WTC11 (cell line): ENCODE measurements around the gene AKNAD1. TPM values are rescaled to one million over a fixed set of nuclear protein-coding genes. Genes with fewer than 3 reads are reported as not detected.

Experiments
- ATAC-seq: fragments of 200-7000 bp; cut with Tn5 transposase; 2 replicates; pipeline ENCODE4 v1.10.0; 2021; ENCODE audit warnings: mild to moderate bottlenecking, moderate library complexity
- CTCF ChIA-PET: fragments of 300-600 bp; sonication (Branson Sonifier 250); formaldehyde crosslinking; loops from one replicate; lab custom pipeline; 2021; ENCODE audit warnings: antibody characterized with exemption; lab: Charles Lee
- POLR2A ChIA-PET: fragments of 350-600 bp; sonication (Branson Sonifier 250); formaldehyde crosslinking; loops from one replicate; lab custom pipeline; 2021; ENCODE audit warnings: antibody characterized with exemption; lab: Charles Lee
- DNase-seq: peaks from one replicate; pipeline ENCODE4 v3.0.0; 2021; ENCODE audit warnings: low spot score
- H3K27ac Mint-ChIP-seq: 2 replicates; pipeline ENCODE4 v1.8.0; 2021; ENCODE audit warnings: mixed read lengths
- H3K27me3 Mint-ChIP-seq: 2 replicates; pipeline ENCODE4 v1.8.0; 2021; ENCODE audit warnings: low read depth, mild to moderate bottlenecking, moderate library complexity, mixed read lengths
- H3K36me3 Mint-ChIP-seq: 2 replicates; pipeline ENCODE4 v1.8.0; 2021; ENCODE audit warnings: mixed read lengths
- H3K4me1 Mint-ChIP-seq: 2 replicates; pipeline ENCODE4 v1.8.0; 2022; ENCODE audit warnings: mixed read lengths
- H3K4me3 Mint-ChIP-seq: 2 replicates; pipeline ENCODE4 v1.8.0; 2021; ENCODE audit warnings: mild to moderate bottlenecking, moderate library complexity, mixed read lengths
- H3K9me3 Mint-ChIP-seq: 2 replicates; pipeline ENCODE4 v1.8.0; 2021; ENCODE audit warnings: mixed read lengths
- CREB1 ChIP-seq: sonication (generic); formaldehyde crosslinking; IDR thresholded peaks from 2 replicates; pipeline ENCODE4 v1.8.0; 2023; ENCODE audit warnings: mild to moderate bottlenecking, missing genetic modification reagents
- CREM ChIP-seq: sonication (generic); formaldehyde crosslinking; IDR thresholded peaks from 2 replicates; pipeline ENCODE4 v1.8.1; 2022; ENCODE audit warnings: mild to moderate bottlenecking, missing genetic modification reagents, moderate library complexity
- ELF4 ChIP-seq: sonication (generic); formaldehyde crosslinking; IDR thresholded peaks from 2 replicates; pipeline ENCODE4 v1.8.1; 2022; ENCODE audit warnings: low read depth, mild to moderate bottlenecking, moderate library complexity, missing genetic modification reagents
- FOXK1 ChIP-seq: sonication (generic); formaldehyde crosslinking; IDR thresholded peaks from 2 replicates; pipeline ENCODE4 v1.8.0; 2022; ENCODE audit warnings: mild to moderate bottlenecking, moderate library complexity, missing genetic modification reagents
- FOXP1 ChIP-seq: sonication (generic); formaldehyde crosslinking; IDR thresholded peaks from 2 replicates; pipeline ENCODE4 v1.8.0; 2022; ENCODE audit warnings: missing genetic modification reagents, mild to moderate bottlenecking, moderate library complexity, borderline replicate concordance
- JUN ChIP-seq: sonication (generic); formaldehyde crosslinking; IDR thresholded peaks from 2 replicates; pipeline ENCODE4 v1.8.0; 2023; ENCODE audit warnings: mild to moderate bottlenecking, missing genetic modification reagents
- MYBL2 ChIP-seq: sonication (generic); formaldehyde crosslinking; IDR thresholded peaks from 2 replicates; pipeline ENCODE4 v1.8.1; 2023; ENCODE audit warnings: mild to moderate bottlenecking, moderate library complexity, missing genetic modification reagents
- PRRX2 ChIP-seq: fragments of 250-450 bp; sonication (Bioruptor Pico); IDR thresholded peaks from 2 replicates; pipeline ENCODE4 v1.8.0; 2021; ENCODE audit warnings: mild to moderate bottlenecking
- RELA ChIP-seq: sonication (generic); formaldehyde crosslinking; IDR thresholded peaks from 2 replicates; pipeline ENCODE4 v1.8.1; 2022; ENCODE audit warnings: missing genetic modification reagents, mild to moderate bottlenecking, borderline replicate concordance
- RORB ChIP-seq: fragments of 250-450 bp; sonication (Bioruptor Pico); IDR thresholded peaks from 2 replicates; pipeline ENCODE4 v1.9.0; 2021; ENCODE audit warnings: mild to moderate bottlenecking
- SOX15 ChIP-seq: fragments of 250-450 bp; sonication (Bioruptor Pico); IDR thresholded peaks from 2 replicates; pipeline ENCODE4 v1.9.0; 2021; ENCODE audit warnings: mild to moderate bottlenecking
- SP1 ChIP-seq: sonication (generic); formaldehyde crosslinking; conservative IDR thresholded peaks from 2 replicates; pipeline ENCODE4 v1.8.1; 2022; ENCODE audit warnings: missing genetic modification reagents
- TEAD1 ChIP-seq: sonication (generic); formaldehyde crosslinking; IDR thresholded peaks from 2 replicates; pipeline ENCODE4 v1.8.0; 2022; ENCODE audit warnings: mild to moderate bottlenecking, missing genetic modification reagents
- ZBTB21 ChIP-seq: sonication (generic); formaldehyde crosslinking; IDR thresholded peaks from 2 replicates; pipeline ENCODE4 v1.8.1; 2023; ENCODE audit warnings: mild to moderate bottlenecking, missing genetic modification reagents, borderline replicate concordance
- ZNF416 ChIP-seq: fragments of 250-450 bp; sonication (Bioruptor Pico); IDR thresholded peaks from 2 replicates; pipeline ENCODE4 v1.9.0; 2021; ENCODE audit warnings: mild to moderate bottlenecking, inconsistent platforms
- total RNA-seq: library from RNA; stranded (reverse); gene quantifications from 3 replicates; pipeline ENCODE4 v1.2.3, GENCODE V29; 2021
- TF ChIP-seq, protein P1 (sequence below): sonication (generic); formaldehyde crosslinking; IDR thresholded peaks from 2 replicates; pipeline ENCODE4 v1.8.1; 2022; ENCODE audit warnings: mild to moderate bottlenecking, missing genetic modification reagents, moderate library complexity, borderline replicate concordance
- TF ChIP-seq, protein P2 (sequence below): sonication (generic); formaldehyde crosslinking; conservative IDR thresholded peaks from 2 replicates; pipeline ENCODE4 v1.8.1; 2022; ENCODE audit warnings: mild to moderate bottlenecking, missing genetic modification reagents
- TF ChIP-seq, protein P3 (sequence below): sonication (generic); formaldehyde crosslinking; IDR thresholded peaks from 2 replicates; pipeline ENCODE4 v1.8.1; 2023; ENCODE audit warnings: mild to moderate bottlenecking, missing genetic modification reagents, moderate library complexity
- TF ChIP-seq, protein P4 (sequence below): sonication (generic); formaldehyde crosslinking; IDR thresholded peaks from 2 replicates; pipeline ENCODE4 v1.8.1; 2022; ENCODE audit warnings: low read depth, missing genetic modification reagents, borderline replicate concordance
- TF ChIP-seq, protein P5 (sequence below): fragments of 250-450 bp; sonication (Bioruptor Pico); IDR thresholded peaks from 2 replicates; pipeline ENCODE4 v2.1.2; 2022; ENCODE audit warnings: mild to moderate bottlenecking, moderate library complexity
- TF ChIP-seq, protein P6 (sequence below): sonication (generic); formaldehyde crosslinking; IDR thresholded peaks from 2 replicates; pipeline ENCODE4 v1.8.1; 2022; ENCODE audit warnings: missing genetic modification reagents, borderline replicate concordance
- TF ChIP-seq, protein P7 (sequence below): sonication (generic); formaldehyde crosslinking; IDR thresholded peaks from 2 replicates; pipeline ENCODE4 v1.8.0; 2022; ENCODE audit warnings: missing genetic modification reagents
- TF ChIP-seq, protein P8 (sequence below): fragments of 250-450 bp; sonication (Bioruptor Pico); IDR thresholded peaks from 2 replicates; pipeline ENCODE4 v1.9.0; 2021; ENCODE audit warnings: mild to moderate bottlenecking

Gene AKNAD1
- total RNA-seq, 1 experiment from 2014 or later, result not detected

DNA sequence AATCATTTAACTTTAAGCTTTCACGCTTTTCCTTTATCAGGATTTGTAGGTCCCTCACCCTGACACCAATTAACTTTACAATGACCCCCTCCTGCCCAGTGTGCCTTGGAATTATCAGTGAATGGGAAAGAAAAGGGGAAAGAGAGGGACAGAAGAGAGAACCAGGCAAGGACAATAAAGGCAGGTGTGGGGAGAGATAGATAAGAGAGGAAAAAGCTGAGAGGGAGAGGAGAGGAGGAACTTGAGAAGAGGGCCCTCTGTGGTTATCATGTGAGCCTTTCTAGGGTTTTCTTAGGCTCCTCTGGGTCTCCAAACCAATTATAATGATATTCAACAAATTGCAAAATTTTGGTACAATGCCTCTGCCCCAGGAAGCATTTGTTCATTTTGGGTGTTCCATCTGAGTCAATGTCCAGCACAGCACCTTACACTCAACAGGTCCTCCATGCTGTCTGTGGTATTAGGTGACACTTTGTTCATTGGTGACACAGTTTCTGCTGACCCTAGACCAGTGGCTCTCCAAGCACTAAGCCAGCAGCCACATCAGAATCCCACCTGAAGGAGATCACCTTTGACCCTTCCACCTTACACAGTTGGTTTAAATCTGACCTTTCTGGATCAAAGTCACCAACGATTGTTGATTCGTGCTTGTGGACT lies 14.2 kb downstream of the AKNAD1 start (continued):
- TF ChIP-seq, protein P1, sequence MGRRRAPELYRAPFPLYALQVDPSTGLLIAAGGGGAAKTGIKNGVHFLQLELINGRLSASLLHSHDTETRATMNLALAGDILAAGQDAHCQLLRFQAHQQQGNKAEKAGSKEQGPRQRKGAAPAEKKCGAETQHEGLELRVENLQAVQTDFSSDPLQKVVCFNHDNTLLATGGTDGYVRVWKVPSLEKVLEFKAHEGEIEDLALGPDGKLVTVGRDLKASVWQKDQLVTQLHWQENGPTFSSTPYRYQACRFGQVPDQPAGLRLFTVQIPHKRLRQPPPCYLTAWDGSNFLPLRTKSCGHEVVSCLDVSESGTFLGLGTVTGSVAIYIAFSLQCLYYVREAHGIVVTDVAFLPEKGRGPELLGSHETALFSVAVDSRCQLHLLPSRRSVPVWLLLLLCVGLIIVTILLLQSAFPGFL, result no peak
- TF ChIP-seq, protein P2, sequence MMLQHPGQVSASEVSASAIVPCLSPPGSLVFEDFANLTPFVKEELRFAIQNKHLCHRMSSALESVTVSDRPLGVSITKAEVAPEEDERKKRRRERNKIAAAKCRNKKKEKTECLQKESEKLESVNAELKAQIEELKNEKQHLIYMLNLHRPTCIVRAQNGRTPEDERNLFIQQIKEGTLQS (CRISPR knock-in tag), result no peak
- TF ChIP-seq, protein P3, sequence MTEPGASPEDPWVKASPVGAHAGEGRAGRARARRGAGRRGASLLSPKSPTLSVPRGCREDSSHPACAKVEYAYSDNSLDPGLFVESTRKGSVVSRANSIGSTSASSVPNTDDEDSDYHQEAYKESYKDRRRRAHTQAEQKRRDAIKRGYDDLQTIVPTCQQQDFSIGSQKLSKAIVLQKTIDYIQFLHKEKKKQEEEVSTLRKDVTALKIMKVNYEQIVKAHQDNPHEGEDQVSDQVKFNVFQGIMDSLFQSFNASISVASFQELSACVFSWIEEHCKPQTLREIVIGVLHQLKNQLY (CRISPR knock-in tag), result no peak
- TF ChIP-seq ZBTB21, result no peak
- no peak for TF ChIP-seq FOXK1 (CRISPR knock-in tag)
- TF ChIP-seq, all 79 proteins: peak for 0

DNA sequence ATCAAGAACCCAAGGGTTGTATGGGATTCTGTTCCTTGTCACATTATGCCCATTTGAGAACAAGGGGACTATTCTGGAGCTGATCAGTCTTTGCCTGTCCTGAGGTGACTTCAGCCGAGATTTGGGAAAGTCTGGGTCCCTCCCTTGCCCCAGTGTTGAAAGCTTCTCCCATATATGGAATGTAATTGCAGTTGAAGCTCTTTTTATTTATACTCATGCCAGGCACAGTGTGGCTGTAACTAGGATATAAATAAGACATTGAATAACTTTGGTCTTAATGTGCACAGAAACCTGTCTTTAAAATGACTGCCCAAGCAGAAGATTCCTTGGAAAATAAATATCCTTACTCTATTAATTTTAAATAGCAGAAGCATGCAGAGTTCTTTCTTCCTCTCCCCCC lies 15.2 kb downstream of the AKNAD1 start:
- ChIA-PET CTCF (no interaction called here), POLR2A (no interaction called here)
- ATAC-seq (no peak), DNase-seq (no peak)
- Mint-ChIP-seq H3K4me1 (peaks cover 13% of the 10 kb centered on the region), H3K9me3 (peaks cover 5% of the 10 kb centered on the region; the same call in 1 of the 2 replicates), H3K36me3 (no peaks in the 10 kb centered on the region), H3K27me3 (no peaks in the 10 kb centered on the region; the same call in 1 of the 2 replicates), H3K27ac (no peak overlapping the region), H3K4me3 (no peak overlapping the region)
- no peak for TF ChIP-seq SP1 (CRISPR knock-in tag)
- TF ChIP-seq, protein P4, sequence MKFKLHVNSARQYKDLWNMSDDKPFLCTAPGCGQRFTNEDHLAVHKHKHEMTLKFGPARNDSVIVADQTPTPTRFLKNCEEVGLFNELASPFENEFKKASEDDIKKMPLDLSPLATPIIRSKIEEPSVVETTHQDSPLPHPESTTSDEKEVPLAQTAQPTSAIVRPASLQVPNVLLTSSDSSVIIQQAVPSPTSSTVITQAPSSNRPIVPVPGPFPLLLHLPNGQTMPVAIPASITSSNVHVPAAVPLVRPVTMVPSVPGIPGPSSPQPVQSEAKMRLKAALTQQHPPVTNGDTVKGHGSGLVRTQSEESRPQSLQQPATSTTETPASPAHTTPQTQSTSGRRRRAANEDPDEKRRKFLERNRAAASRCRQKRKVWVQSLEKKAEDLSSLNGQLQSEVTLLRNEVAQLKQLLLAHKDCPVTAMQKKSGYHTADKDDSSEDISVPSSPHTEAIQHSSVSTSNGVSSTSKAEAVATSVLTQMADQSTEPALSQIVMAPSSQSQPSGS, result no peak
- no peak for TF ChIP-seq RORB (CRISPR knock-in tag)
- TF ChIP-seq ELF4 (CRISPR knock-in tag), result no peak
- TF ChIP-seq JUN (CRISPR knock-in tag), result no peak
- TF ChIP-seq, protein P5, sequence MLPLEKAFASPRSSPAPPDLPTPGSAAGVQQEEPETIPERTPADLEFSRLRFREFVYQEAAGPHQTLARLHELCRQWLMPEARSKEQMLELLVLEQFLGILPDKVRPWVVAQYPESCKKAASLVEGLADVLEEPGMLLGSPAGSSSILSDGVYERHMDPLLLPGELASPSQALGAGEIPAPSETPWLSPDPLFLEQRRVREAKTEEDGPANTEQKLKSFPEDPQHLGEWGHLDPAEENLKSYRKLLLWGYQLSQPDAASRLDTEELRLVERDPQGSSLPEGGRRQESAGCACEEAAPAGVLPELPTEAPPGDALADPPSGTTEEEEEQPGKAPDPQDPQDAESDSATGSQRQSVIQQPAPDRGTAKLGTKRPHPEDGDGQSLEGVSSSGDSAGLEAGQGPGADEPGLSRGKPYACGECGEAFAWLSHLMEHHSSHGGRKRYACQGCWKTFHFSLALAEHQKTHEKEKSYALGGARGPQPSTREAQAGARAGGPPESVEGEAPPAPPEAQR (CRISPR knock-in tag), result no peak
- TF ChIP-seq ZNF416, result no peak
- no peak for TF ChIP-seq SOX15 (CRISPR knock-in tag)
- TF ChIP-seq, protein P2 (CRISPR knock-in tag), result no peak
- TF ChIP-seq RELA (CRISPR knock-in tag), result no peak
- no peak for TF ChIP-seq FOXK1 (CRISPR knock-in tag)
- TF ChIP-seq CREB1, result no peak
- TF ChIP-seq, protein P6, sequence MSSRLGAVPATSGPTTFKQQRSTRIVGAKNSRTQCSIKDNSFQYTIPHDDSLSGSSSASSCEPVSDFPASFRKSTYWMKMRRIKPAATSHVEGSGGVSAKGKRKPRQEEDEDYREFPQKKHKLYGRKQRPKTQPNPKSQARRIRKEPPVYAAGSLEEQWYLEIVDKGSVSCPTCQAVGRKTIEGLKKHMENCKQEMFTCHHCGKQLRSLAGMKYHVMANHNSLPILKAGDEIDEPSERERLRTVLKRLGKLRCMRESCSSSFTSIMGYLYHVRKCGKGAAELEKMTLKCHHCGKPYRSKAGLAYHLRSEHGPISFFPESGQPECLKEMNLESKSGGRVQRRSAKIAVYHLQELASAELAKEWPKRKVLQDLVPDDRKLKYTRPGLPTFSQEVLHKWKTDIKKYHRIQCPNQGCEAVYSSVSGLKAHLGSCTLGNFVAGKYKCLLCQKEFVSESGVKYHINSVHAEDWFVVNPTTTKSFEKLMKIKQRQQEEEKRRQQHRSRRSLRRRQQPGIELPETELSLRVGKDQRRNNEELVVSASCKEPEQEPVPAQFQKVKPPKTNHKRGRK (CRISPR knock-in tag), result no peak
- no peak for TF ChIP-seq TEAD1 (CRISPR knock-in tag)
- no peak for TF ChIP-seq FOXP1 (CRISPR knock-in tag)
- TF ChIP-seq PRRX2 (CRISPR knock-in tag), result no peak
- TF ChIP-seq, protein P7, sequence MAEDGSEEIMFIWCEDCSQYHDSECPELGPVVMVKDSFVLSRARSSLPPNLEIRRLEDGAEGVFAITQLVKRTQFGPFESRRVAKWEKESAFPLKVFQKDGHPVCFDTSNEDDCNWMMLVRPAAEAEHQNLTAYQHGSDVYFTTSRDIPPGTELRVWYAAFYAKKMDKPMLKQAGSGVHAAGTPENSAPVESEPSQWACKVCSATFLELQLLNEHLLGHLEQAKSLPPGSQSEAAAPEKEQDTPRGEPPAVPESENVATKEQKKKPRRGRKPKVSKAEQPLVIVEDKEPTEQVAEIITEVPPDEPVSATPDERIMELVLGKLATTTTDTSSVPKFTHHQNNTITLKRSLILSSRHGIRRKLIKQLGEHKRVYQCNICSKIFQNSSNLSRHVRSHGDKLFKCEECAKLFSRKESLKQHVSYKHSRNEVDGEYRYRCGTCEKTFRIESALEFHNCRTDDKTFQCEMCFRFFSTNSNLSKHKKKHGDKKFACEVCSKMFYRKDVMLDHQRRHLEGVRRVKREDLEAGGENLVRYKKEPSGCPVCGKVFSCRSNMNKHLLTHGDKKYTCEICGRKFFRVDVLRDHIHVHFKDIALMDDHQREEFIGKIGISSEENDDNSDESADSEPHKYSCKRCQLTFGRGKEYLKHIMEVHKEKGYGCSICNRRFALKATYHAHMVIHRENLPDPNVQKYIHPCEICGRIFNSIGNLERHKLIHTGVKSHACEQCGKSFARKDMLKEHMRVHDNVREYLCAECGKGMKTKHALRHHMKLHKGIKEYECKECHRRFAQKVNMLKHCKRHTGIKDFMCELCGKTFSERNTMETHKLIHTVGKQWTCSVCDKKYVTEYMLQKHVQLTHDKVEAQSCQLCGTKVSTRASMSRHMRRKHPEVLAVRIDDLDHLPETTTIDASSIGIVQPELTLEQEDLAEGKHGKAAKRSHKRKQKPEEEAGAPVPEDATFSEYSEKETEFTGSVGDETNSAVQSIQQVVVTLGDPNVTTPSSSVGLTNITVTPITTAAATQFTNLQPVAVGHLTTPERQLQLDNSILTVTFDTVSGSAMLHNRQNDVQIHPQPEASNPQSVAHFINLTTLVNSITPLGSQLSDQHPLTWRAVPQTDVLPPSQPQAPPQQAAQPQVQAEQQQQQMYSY (CRISPR knock-in tag), result no peak
- TF ChIP-seq CREM (CRISPR knock-in tag), result no peak
- TF ChIP-seq, protein P8, sequence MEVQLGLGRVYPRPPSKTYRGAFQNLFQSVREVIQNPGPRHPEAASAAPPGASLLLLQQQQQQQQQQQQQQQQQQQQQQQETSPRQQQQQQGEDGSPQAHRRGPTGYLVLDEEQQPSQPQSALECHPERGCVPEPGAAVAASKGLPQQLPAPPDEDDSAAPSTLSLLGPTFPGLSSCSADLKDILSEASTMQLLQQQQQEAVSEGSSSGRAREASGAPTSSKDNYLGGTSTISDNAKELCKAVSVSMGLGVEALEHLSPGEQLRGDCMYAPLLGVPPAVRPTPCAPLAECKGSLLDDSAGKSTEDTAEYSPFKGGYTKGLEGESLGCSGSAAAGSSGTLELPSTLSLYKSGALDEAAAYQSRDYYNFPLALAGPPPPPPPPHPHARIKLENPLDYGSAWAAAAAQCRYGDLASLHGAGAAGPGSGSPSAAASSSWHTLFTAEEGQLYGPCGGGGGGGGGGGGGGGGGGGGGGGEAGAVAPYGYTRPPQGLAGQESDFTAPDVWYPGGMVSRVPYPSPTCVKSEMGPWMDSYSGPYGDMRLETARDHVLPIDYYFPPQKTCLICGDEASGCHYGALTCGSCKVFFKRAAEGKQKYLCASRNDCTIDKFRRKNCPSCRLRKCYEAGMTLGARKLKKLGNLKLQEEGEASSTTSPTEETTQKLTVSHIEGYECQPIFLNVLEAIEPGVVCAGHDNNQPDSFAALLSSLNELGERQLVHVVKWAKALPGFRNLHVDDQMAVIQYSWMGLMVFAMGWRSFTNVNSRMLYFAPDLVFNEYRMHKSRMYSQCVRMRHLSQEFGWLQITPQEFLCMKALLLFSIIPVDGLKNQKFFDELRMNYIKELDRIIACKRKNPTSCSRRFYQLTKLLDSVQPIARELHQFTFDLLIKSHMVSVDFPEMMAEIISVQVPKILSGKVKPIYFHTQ (CRISPR knock-in tag), result no peak
- no peak for TF ChIP-seq MYBL2 (CRISPR knock-in tag)
